Epithelial cell of esophagus (primary cell): ENCODE data around the gene CPEB4.

Source experiments
- DNase-seq: peaks from one replicate; pipeline ENCODE4 v3.0.0; 2010; ENCODE audit warnings: low read depth
- H3K4me3 ChIP-seq: 2 replicates; pipeline ENCODE4 v1.5.1; 2011; ENCODE audit warnings: mild to moderate bottlenecking, low read length, control low read depth
- CTCF ChIP-seq: IDR thresholded peaks from 2 replicates; pipeline ENCODE4 v1.5.1; 2011; ENCODE audit warnings: low read depth, mild to moderate bottlenecking, low read length, control low read depth, inconsistent platforms; ENCODE audit not compliant: insufficient read depth; ENCODE audit errors: missing control alignments

Gene CPEB4

GRCh38 chr5:173868096-173868880 lies 19.9 kb upstream of the CPEB4 start:
- no peak for TF ChIP-seq CTCF
- H3K4me3 ChIP-seq: no peak overlapping the region
- DNase-seq: peak; percentile 62

- DNase-seq: no peak
- no peak for TF ChIP-seq CTCF
- no peak overlapping the region for H3K4me3 ChIP-seq
Measured at GRCh38 chr5:173869316-173869715, 18.8 kb upstream of the CPEB4 start.

GRCh38 chr5:173872957-173873305 lies 15.2 kb upstream of the CPEB4 start:
- no peak for DNase-seq
- H3K4me3 ChIP-seq: no peak overlapping the region
- no peak for TF ChIP-seq CTCF

- DNase-seq: no peak
- no peak for TF ChIP-seq CTCF
- H3K4me3 ChIP-seq: no peak overlapping the region
Measured at GRCh38 chr5:173873306-173873922, 14.7 kb upstream of the CPEB4 start.

- no peak for DNase-seq
- H3K4me3 ChIP-seq: no peak overlapping the region
- TF ChIP-seq CTCF: no peak
Measured at GRCh38 chr5:173875189-173875588, 13.0 kb upstream of the CPEB4 start.

- no peak overlapping the region for H3K4me3 ChIP-seq
- TF ChIP-seq CTCF: no peak
- no peak for DNase-seq
Measured at GRCh38 chr5:173878224-173878967, 9.8 kb upstream of the CPEB4 start.
